Brain microvascular endothelial cell (primary cell): Measurements from ENCODE around the gene GLB1L2.

Source experiments
- DNase-seq: peaks from one replicate; pipeline ENCODE4 v3.0.0-alpha.2; 2020
- H3K27ac ChIP-seq: fragments of 250-450 bp; sonication (Bioruptor Pico); 2 replicates; pipeline ENCODE4 v1.5.1; 2020; ENCODE audit warnings: mild to moderate bottlenecking, moderate library complexity
- H3K27me3 ChIP-seq: fragments of 250-450 bp; sonication (Bioruptor Pico); replicated peaks from 2 replicates; pipeline ENCODE4 v1.5.1; 2020; ENCODE audit warnings: mild to moderate bottlenecking
- H3K36me3 ChIP-seq: fragments of 250-450 bp; sonication (Bioruptor Pico); replicated peaks from 2 replicates; pipeline ENCODE4 v1.5.1; 2020; ENCODE audit warnings: mild to moderate bottlenecking
- H3K4me3 ChIP-seq: 2 replicates; pipeline ENCODE4 v1.5.1; 2011; ENCODE audit warnings: low read depth, mild to moderate bottlenecking, control low read depth, low read length, moderate library complexity
- in situ Hi-C: cut with HindIII; loops from 2 replicates; pipeline ENCODE4 v1.10.0; 2017; ENCODE audit warnings: low sequenced_read_pairs, low pct_ligation_motif_present
- TF ChIP-seq, protein P1 (sequence below): IDR thresholded peaks from 2 replicates; pipeline ENCODE4 v1.5.1; 2011; ENCODE audit warnings: low read depth, mild to moderate bottlenecking, moderate library complexity, low read length, control low read depth, inconsistent platforms; ENCODE audit errors: missing control alignments

The GLB1L2 gene

DNA sequence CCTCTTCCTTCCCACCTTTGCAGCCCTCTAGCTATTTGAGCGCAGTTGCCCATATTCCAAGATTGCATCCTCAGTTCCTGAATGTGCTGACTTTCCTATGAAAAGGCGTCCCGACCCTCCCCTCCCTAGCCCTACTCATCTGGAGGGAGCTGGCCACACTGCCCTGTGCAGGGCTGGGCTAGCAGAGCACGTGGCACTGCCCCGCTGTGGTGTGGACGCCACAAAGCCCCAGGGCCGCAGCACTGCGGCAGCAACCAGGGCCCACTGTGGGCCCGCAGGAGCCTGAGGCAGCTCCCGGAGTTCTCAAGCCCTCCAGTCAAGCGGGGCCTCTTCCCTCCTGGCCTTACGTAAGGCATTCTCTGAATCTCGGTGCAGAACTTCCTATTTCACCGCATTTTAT lies 52.6 kb downstream of the GLB1L2 start:
- TF ChIP-seq, protein P1, sequence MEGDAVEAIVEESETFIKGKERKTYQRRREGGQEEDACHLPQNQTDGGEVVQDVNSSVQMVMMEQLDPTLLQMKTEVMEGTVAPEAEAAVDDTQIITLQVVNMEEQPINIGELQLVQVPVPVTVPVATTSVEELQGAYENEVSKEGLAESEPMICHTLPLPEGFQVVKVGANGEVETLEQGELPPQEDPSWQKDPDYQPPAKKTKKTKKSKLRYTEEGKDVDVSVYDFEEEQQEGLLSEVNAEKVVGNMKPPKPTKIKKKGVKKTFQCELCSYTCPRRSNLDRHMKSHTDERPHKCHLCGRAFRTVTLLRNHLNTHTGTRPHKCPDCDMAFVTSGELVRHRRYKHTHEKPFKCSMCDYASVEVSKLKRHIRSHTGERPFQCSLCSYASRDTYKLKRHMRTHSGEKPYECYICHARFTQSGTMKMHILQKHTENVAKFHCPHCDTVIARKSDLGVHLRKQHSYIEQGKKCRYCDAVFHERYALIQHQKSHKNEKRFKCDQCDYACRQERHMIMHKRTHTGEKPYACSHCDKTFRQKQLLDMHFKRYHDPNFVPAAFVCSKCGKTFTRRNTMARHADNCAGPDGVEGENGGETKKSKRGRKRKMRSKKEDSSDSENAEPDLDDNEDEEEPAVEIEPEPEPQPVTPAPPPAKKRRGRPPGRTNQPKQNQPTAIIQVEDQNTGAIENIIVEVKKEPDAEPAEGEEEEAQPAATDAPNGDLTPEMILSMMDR: no peak
- H3K4me3 ChIP-seq: no peak overlapping the region
- H3K27ac ChIP-seq: no peak overlapping the region
- no peak for DNase-seq
- in situ Hi-C loops: no loop called here
- no peaks in the 10 kb centered on the region for H3K36me3 ChIP-seq
- H3K27me3 ChIP-seq: no peaks in the 10 kb centered on the region

DNA sequence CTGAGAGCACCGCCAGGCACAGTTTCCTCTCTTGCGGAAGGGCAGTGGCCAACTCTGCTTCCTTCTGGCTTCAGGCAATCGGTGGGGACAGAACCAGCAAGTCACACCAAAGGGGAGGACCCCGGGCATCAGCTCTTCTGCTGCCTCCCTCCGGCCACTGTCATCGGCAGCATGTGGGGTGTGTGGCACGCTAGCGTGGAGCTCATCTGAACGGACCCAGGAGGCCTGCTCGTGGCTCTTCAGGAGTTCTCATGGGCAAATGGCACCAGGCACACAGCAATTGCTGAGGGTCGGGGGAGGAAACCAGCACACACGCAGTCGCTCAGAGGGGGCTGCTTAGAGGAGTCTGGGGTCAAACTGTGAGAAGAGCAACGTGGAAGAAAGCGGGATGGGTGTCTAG lies 53.4 kb downstream of the GLB1L2 start:
- no peak overlapping the region for H3K4me3 ChIP-seq
- H3K36me3 ChIP-seq: no peaks in the 10 kb centered on the region
- no peak overlapping the region for H3K27ac ChIP-seq
- no peaks in the 10 kb centered on the region for H3K27me3 ChIP-seq
- TF ChIP-seq, protein P1: no peak
- in situ Hi-C loops: no loop called here
- DNase-seq: no peak

GRCh38 chr11:134385774-134386565 lies 54.2 kb downstream of the GLB1L2 start:
- in situ Hi-C loops: no loop called here
- TF ChIP-seq, protein P1: no peak
- Histone ChIP-seq H3K36me3 (no peaks in the 10 kb centered on the region), H3K27me3 (no peaks in the 10 kb centered on the region), H3K4me3 (no peak overlapping the region), H3K27ac (no peak overlapping the region)
- no peak for DNase-seq

DNA sequence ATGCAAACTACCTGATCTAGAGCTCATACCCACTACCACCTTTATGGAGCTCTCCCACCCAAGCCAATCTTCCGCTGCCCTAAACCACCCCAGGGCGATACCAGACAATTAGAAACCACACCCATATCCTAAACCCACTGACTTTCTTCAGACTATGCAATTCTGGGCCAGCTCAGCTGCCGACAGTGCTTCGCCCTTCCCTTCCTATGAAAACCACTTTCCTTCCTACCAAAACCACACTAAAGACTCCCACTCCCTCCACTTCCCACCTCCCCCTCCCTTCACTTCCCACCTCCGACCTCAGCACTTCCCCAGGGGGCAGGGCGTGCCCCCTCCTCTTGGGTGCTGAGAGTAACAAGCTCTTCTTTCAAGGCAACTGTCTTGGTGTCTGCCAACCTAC lies 55.2 kb downstream of the GLB1L2 start:
- Histone ChIP-seq H3K4me3 (no peak overlapping the region), H3K36me3 (no peaks in the 10 kb centered on the region), H3K27ac (no peak overlapping the region), H3K27me3 (no peaks in the 10 kb centered on the region)
- TF ChIP-seq, protein P1: no peak
- in situ Hi-C loops: no loop called here
- DNase-seq: no peak

- TF ChIP-seq, protein P1: no peak
- Histone ChIP-seq H3K27ac (no peak overlapping the region), H3K36me3 (no peaks in the 10 kb centered on the region), H3K27me3 (no peaks in the 10 kb centered on the region), H3K4me3 (no peak overlapping the region)
- DNase-seq: no peak
- in situ Hi-C loops: no loop called here
Measured at GRCh38 chr11:134387501-134387900, 55.7 kb downstream of the GLB1L2 start.

DNA sequence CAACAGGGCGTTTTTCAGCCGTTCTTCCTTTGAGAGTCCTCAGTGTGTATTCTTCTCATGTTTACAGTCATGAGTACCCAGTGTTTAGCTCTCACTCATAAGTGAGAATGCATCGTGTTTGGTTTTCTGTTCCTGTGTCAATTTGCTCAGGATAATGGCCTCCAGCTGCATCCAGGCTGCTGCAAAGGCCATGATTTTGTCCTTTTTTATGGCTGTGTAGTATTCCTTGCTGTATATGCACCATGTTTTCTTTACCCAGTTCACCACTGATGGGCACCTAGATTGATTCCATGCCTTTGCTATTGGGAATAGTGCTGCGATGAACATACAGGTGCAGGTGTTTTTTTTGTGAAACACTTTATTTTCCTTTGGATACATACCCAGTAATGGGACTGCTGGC lies 56.8 kb downstream of the GLB1L2 start:
- Histone ChIP-seq H3K4me3 (no peak overlapping the region), H3K36me3 (no peaks in the 10 kb centered on the region), H3K27me3 (no peaks in the 10 kb centered on the region), H3K27ac (no peak overlapping the region)
- in situ Hi-C loops: no loop called here
- no peak for DNase-seq
- TF ChIP-seq, protein P1: no peak
